ENCODE measurements around the gene SYTL4.

SYTL4 gene

DNA sequence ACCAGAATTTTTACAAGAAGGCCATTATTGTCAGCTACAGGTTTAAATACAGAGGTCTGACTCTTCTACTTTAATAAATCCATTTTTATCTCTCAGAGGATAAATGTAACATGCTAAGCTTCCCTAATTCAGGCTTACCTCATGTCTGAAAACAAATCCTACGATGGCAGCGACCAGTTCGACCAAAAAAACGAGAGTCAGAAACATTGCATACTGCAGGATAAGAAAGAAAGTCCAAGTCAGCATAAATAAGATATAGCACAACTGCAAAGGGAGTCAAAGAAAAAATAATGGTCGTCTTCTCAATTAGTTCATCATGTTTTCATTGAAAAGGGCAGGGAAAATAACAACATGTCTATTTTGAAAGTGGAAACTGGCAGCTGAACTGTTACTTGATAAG lies 96.9 kb downstream of the SYTL4 start (continued):
- TF ChIP-seq, protein P1, sequence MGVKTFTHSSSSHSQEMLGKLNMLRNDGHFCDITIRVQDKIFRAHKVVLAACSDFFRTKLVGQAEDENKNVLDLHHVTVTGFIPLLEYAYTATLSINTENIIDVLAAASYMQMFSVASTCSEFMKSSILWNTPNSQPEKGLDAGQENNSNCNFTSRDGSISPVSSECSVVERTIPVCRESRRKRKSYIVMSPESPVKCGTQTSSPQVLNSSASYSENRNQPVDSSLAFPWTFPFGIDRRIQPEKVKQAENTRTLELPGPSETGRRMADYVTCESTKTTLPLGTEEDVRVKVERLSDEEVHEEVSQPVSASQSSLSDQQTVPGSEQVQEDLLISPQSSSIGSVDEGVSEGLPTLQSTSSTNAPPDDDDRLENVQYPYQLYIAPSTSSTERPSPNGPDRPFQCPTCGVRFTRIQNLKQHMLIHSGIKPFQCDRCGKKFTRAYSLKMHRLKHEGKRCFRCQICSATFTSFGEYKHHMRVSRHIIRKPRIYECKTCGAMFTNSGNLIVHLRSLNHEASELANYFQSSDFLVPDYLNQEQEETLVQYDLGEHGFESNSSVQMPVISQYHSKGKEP (tag by site-specific recombination; IDR thresholded peaks at IDR 0.05), result no peak
- TF ChIP-seq, protein P2, sequence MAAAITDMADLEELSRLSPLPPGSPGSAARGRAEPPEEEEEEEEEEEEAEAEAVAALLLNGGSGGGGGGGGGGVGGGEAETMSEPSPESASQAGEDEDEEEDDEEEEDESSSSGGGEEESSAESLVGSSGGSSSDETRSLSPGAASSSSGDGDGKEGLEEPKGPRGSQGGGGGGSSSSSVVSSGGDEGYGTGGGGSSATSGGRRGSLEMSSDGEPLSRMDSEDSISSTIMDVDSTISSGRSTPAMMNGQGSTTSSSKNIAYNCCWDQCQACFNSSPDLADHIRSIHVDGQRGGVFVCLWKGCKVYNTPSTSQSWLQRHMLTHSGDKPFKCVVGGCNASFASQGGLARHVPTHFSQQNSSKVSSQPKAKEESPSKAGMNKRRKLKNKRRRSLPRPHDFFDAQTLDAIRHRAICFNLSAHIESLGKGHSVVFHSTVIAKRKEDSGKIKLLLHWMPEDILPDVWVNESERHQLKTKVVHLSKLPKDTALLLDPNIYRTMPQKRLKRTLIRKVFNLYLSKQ (tag by site-specific recombination; IDR thresholded peaks at IDR 0.05; ENCODE audit: borderline replicate concordance), result no peak
- no peak for TF ChIP-seq GLIS2 (tag by site-specific recombination; IDR thresholded peaks at IDR 0.05)

DNA sequence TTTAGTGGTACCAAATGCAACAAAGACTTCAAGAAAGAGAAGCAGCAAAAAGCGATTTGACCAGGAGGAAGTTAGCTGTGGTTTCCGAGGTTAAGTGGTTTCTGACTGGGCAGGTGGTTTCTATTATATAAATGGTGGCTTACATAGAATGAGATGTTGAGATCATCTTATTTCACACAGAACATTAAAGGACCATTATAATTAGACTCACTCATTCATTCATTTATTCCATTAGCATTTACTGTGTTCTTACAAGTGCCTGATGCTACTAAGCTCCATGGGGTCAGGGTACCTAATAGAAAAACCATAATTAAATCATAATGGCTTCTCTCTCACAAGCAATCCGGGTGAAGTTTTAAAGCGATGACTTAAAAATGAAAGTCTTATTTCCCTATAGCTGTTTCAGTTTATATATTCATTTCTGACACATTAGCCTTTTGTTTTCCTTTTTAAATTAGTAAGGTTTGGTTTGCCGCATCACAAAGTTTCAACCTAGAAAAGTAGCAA lies 105.9 kb downstream of the SYTL4 start:
- POLR2A ChIA-PET, result no interaction called here
- CTCF ChIA-PET, result interaction anchor here (0.6 to 1.2 kb wide), 3 partner anchors 17 to 1311 kb away, joined by 3 read pairs; no protein-coding TSS in a partner anchor
- Histone ChIP-seq H3K9me3 (ENCODE audit: control insufficient read depth, insufficient read depth, low read depth, low read length) (no peaks in the 10 kb centered on the region), H3K36me3 (ENCODE audit: control insufficient read depth in 2 of 2, insufficient read depth in 1 of 2, low read length in 2 of 2) (peaks cover 0 to 25% of the 10 kb centered on the region in 2 experiments; a peak in 2 of 3 replicates), H3K27ac (ENCODE audit: extremely low read depth, low read depth, low read length) (no peak overlapping the region), H3K4me3 (ENCODE audit: low read depth, low read length) (no peak overlapping the region), H3K4me1 (ENCODE audit: control insufficient read depth, insufficient read depth, low read length) (no peaks in the 10 kb centered on the region)
- TF ChIP-seq OSR2 (tag by site-specific recombination; IDR thresholded peaks at IDR 0.05) (no peak), TRIM28 (IDR thresholded peaks at IDR 0.05; ENCODE audit: borderline replicate concordance, low read length) (no peak), SCRT2 (tag by site-specific recombination; IDR thresholded peaks at IDR 0.05) (no peak), GLI2 (tag by site-specific recombination; IDR thresholded peaks at IDR 0.05; ENCODE audit: borderline replicate concordance, low read depth) (no peak), ZNF239 (tag by site-specific recombination; IDR thresholded peaks at IDR 0.05) (no peak), SP2 (tag by site-specific recombination; IDR thresholded peaks at IDR 0.05) (no peak), HOXC10 (CRISPR knock-in tag; IDR thresholded peaks at IDR 0.05) (no peak), ZNF660 (tag by site-specific recombination; IDR thresholded peaks at IDR 0.05) (no peak), ZIC2 (tag by site-specific recombination; IDR thresholded peaks at IDR 0.05) (no peak), ZNF654 (tag by site-specific recombination; IDR thresholded peaks at IDR 0.05; ENCODE audit: low read depth) (no peak), ZSCAN30 (tag by site-specific recombination; IDR thresholded peaks at IDR 0.05) (no peak), ZNF791 (tag by site-specific recombination; IDR thresholded peaks at IDR 0.05) (no peak), ZNF510 (tag by site-specific recombination; IDR thresholded peaks at IDR 0.05; ENCODE audit: insufficient replicate concordance) (no peak), ZNF214 (tag by site-specific recombination; IDR thresholded peaks at IDR 0.05; ENCODE audit: borderline replicate concordance) (no peak), ZNF221 (tag by site-specific recombination; IDR thresholded peaks at IDR 0.05; ENCODE audit: borderline replicate concordance) (no peak), ZNF184 (tag by site-specific recombination; IDR thresholded peaks at IDR 0.05) (no peak)
- TF ChIP-seq, protein P3, sequence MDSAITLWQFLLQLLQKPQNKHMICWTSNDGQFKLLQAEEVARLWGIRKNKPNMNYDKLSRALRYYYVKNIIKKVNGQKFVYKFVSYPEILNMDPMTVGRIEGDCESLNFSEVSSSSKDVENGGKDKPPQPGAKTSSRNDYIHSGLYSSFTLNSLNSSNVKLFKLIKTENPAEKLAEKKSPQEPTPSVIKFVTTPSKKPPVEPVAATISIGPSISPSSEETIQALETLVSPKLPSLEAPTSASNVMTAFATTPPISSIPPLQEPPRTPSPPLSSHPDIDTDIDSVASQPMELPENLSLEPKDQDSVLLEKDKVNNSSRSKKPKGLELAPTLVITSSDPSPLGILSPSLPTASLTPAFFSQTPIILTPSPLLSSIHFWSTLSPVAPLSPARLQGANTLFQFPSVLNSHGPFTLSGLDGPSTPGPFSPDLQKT (IDR thresholded peaks at IDR 0.05; ENCODE audit: borderline replicate concordance, low read depth, low read length), result no peak
- TF ChIP-seq, protein P4, sequence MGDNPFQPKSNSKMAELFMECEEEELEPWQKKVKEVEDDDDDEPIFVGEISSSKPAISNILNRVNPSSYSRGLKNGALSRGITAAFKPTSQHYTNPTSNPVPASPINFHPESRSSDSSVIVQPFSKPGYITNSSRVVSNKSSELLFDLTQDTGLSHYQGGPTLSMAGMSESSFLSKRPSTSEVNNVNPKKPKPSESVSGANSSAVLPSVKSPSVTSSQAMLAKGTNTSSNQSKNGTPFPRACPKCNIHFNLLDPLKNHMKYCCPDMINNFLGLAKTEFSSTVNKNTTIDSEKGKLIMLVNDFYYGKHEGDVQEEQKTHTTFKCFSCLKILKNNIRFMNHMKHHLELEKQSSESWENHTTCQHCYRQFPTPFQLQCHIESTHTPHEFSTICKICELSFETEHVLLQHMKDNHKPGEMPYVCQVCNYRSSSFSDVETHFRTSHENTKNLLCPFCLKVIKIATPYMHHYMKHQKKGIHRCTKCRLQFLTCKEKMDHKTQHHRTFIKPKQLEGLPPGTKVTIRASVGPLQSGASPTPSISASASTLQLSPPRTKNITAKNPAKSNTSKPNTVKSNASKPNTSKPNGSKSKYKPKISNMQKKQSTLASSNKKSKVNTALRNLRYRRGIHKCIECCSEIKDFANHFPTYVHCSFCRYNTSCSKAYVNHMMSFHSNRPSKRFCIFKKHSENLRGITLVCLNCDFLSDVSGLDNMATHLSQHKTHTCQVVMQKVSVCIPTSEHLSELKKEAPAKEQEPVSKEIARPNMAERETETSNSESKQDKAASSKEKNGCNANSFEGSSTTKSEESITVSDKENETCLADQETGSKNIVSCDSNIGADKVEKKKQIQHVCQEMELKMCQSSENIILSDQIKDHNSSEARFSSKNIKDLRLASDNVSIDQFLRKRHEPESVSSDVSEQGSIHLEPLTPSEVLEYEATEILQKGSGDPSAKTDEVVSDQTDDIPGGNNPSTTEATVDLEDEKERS (tag by site-specific recombination; IDR thresholded peaks at IDR 0.05), result no peak
- TF ChIP-seq, protein P5, sequence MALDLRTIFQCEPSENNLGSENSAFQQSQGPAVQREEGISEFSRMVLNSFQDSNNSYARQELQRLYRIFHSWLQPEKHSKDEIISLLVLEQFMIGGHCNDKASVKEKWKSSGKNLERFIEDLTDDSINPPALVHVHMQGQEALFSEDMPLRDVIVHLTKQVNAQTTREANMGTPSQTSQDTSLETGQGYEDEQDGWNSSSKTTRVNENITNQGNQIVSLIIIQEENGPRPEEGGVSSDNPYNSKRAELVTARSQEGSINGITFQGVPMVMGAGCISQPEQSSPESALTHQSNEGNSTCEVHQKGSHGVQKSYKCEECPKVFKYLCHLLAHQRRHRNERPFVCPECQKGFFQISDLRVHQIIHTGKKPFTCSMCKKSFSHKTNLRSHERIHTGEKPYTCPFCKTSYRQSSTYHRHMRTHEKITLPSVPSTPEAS (tag by site-specific recombination; IDR thresholded peaks at IDR 0.05), result no peak
- TF ChIP-seq, protein P1 (tag by site-specific recombination; IDR thresholded peaks at IDR 0.05), result no peak

Data from HEK293 (cell line).